Pancreas (tissue), 10 donors: ENCODE results near the gene EHD3. TPM values are rescaled to one million over a fixed set of nuclear protein-coding genes. Genes with fewer than 3 reads are reported as not detected.
A peak's percentile ranks its signal among the peaks of the same experiment; 100 is the strongest.

ENCODE experiments used
- ATAC-seq, 4 donors: fragments of 200-7000 bp; cut with Tn5 transposase; one replicate each; pipeline versions ENCODE4 v1.8.0 to v1.9.1; 2020; ENCODE audit warnings: mild to moderate bottlenecking in 4 of 4, moderate library complexity in 4 of 4
- DNase-seq, 6 donors: peaks; one replicate each; pipeline ENCODE4 v3.0.0-alpha.2; 2020
- FAIRE-seq: peaks from 2 replicates; lab custom pipeline; 2012; peaks lifted over from hg19 to GRCh38; lab: Jason Lieb, UNC
- H3K27ac ChIP-seq, 4 donors: fragments of 200-600 bp; sonication (generic); 1 replicate in 3 of 4; 2 replicates in 1 of 4; pipeline versions ENCODE4 v1.5.0 to v1.8.0; 2020
- H3K27me3 ChIP-seq, 4 donors: fragments of 200-600 bp; one replicate each; pipeline ENCODE4 v1.8.0; 2021
- H3K36me3 ChIP-seq, 3 donors: fragments of 200-600 bp; sonication (generic) in 1 of 3; one replicate each; pipeline versions ENCODE4 v1.5.0 to v1.8.0; 2020 to 2021
- H3K4me1 ChIP-seq, 3 donors: fragments of 200-600 bp; one replicate each; pipeline ENCODE4 v1.8.0; 2021
- H3K4me3 ChIP-seq, 4 donors: fragments of 200-600 bp; sonication (generic) in 2 of 4; one replicate each; pipeline versions ENCODE4 v1.5.0 to v1.8.0; 2020 to 2021
- H3K9me3 ChIP-seq, 4 donors: fragments of 200-600 bp; one replicate each; pipeline ENCODE4 v1.8.0; 2021
- WGBS, 2 donors: extraction: QIAGEN DNeasy Blood & Tissue Kit; methylation state at CpG; one replicate each; pipeline ENCODE4 v1.1.7; 2013; 5-methylcytosine and 5-hydroxymethylcytosine counted together
- intact Hi-C, 3 donors: fragments of 100-400 bp; cut with DNase I; formaldehyde crosslinking; loops; one replicate each; pipeline versions ENCODE4 v1.11.1 to v1.14.2; 2022
- polyA plus RNA-seq, 2 donors: library from polyadenylated mRNA; stranded (reverse); fragments of 200-250 nt; gene quantifications; one replicate each; pipeline ENCODE4 v1.2.3, GENCODE V29; 2013
- total RNA-seq, 6 donors: library from RNA; stranded (reverse); fragmentation: NEBNext Ultra II Directional in 4 of 6; extraction: Animal tissue kit (Norgen Biotek cat#: 25700) in 4 of 6; gene quantifications; one replicate each; pipeline versions ENCODE4 v1.2.1 to v1.2.4, GENCODE V29; 2021 to 2023
- TF ChIP-seq, protein P1 (sequence below), 4 donors: fragments of 200-600 bp; sonication (generic) in 3 of 4; IDR thresholded peaks; one replicate each; pipeline versions ENCODE4 v1.5.0 to v1.8.0; 2021; ENCODE audit warnings: antibody characterized with exemption in 4 of 4
- donor health status: healthy with polysubstance abuse.
- donor health status: DM: no; HTN: no; CAD: no; lungs with moderate emphysema.
- donor health status: DM: no; HTN: no; CAD: no.
- donor health status: control.
- donor health status: control.
- donor health status: Bipolar disorder and iron deficiency.
- donor health status: DM: yes; HTN: yes; CAD: no.
- donor health status: DM: no; HTN: no; CAD: no.
- donor health status: DM: no; HTN: no; CAD: no.
- donor health status: DM: yes; HTN: yes; CAD: no.

EHD3 gene
- total and polyA plus RNA-seq, 8 donors: 0.46 to 3.5 (median 0.81) TPM

DNA sequence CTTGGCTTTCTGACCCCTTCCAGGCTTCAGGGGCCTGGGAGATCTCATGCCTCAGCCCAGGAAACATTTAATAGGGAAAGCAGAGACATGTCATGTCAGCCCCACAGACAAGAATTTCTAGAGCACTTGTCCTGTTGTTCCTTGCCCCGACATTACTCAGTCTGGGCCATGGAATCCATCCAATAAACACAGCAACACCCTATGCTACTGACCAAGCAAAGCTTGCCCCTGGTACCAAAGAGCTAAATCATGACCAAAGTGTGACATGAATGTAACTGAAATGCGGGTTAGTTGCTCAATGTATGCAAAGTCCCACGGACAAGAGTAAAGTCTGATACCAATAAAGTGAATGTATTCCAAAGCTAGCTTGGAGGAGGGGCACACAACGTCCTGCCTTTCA is 35.1 kb downstream of the EHD3 start:
- Histone ChIP-seq H3K36me3 (no peaks in the 10 kb centered on the region), H3K9me3 (no peaks in the 10 kb centered on the region), H3K4me1 (no peaks in the 10 kb centered on the region), H3K27me3 (no peaks in the 10 kb centered on the region), H3K4me3 (no peak overlapping the region), H3K27ac (no peak overlapping the region)
- FAIRE-seq: no peak
- intact Hi-C loops: no loop called here
- TF ChIP-seq, protein P1, sequence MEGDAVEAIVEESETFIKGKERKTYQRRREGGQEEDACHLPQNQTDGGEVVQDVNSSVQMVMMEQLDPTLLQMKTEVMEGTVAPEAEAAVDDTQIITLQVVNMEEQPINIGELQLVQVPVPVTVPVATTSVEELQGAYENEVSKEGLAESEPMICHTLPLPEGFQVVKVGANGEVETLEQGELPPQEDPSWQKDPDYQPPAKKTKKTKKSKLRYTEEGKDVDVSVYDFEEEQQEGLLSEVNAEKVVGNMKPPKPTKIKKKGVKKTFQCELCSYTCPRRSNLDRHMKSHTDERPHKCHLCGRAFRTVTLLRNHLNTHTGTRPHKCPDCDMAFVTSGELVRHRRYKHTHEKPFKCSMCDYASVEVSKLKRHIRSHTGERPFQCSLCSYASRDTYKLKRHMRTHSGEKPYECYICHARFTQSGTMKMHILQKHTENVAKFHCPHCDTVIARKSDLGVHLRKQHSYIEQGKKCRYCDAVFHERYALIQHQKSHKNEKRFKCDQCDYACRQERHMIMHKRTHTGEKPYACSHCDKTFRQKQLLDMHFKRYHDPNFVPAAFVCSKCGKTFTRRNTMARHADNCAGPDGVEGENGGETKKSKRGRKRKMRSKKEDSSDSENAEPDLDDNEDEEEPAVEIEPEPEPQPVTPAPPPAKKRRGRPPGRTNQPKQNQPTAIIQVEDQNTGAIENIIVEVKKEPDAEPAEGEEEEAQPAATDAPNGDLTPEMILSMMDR (IDR thresholded peaks at IDR 0.05): no peak
- no peak for DNase-seq
- no peak for ATAC-seq
- 61 to 78% methylated on average over 4 of the region's 4 CpGs for WGBS, 2 donors

DNA sequence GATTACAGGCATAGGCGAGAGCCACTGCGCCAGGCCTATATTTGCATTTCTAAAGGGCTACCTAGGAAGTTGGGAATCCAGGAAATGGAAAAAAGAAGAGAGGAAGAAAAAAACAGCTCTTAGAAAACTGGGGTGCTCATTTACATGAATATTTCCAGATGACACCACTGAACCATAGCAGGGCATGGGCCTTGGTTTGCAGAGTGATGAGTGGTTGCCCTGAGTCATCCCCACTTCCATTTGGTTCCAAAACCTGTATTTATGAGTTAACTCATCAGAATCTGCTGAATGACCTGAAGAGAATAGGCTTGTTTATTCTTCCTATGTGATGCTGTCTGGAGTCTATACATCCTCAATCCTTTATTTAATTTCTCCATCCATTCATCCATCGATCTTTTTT is 36.2 kb downstream of the EHD3 start:
- no peak overlapping the region for H3K4me3 ChIP-seq
- DNase-seq (no peak), FAIRE-seq (no peak), ATAC-seq (no peak)
- no peaks in the 10 kb centered on the region for H3K27me3 ChIP-seq
- intact Hi-C loops: no loop called here
- H3K9me3 ChIP-seq: no peaks in the 10 kb centered on the region
- H3K27ac ChIP-seq: no peak overlapping the region
- TF ChIP-seq, protein P1 (IDR thresholded peaks at IDR 0.05): no peak
- 87 to 90% methylated on average over 3 of the region's 3 CpGs for WGBS, 2 donors
- no peaks in the 10 kb centered on the region for H3K4me1 ChIP-seq
- no peaks in the 10 kb centered on the region for H3K36me3 ChIP-seq

DNA sequence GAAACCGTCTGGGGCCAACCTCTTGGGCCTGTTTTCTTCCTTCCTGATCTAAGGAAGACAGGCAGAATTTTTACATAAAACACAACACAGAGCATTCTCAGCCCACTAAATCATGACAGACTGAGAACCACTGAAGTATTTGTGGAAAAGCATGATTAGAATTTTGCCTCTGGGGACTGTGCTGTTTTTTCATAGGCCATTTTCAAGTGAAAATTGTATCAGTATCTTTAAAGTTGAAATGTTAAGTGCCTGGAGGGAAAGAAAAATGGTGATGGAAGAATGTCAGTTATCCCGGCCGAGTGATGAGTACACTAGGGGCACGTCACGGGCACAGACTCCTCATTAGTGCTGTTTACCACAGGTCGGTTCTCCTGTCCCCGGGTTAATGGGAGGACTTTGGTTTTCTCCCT is 36.9 kb downstream of the EHD3 start:
- H3K27me3 ChIP-seq: no peaks in the 10 kb centered on the region
- H3K4me3 ChIP-seq: no peak overlapping the region
- no peaks in the 10 kb centered on the region for H3K36me3 ChIP-seq
- WGBS, 2 donors: 67 to 68% methylated on average over 7 of the region's 7 CpGs
- H3K4me1 ChIP-seq: no peaks in the 10 kb centered on the region
- no peaks in the 10 kb centered on the region for H3K9me3 ChIP-seq
- FAIRE-seq (no peak), DNase-seq (no peak), ATAC-seq (no peak)
- intact Hi-C loops: no loop called here
- TF ChIP-seq, protein P1 (IDR thresholded peaks at IDR 0.05): no peak
- no peak overlapping the region for H3K27ac ChIP-seq

DNA sequence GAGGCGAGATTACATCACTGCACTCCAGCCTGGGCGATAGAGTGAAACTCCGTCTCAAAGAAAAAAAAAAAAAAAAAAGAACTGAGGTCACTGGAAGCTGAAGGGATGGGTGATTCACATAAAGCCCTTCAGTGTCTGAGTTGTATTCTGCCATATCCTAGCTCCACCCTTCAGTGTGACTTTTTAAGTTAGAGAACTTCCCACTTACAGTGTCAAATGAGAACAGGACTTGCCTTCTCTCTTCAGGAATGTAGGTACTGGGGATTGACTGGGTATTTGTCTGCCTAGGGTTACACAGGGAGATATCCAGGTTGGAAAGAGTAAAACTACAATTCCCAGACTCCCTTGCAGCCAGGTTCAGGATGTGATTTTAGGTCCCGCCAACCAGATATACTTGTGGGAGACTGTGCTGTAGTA is 37.9 kb downstream of the EHD3 start:
- ATAC-seq (no peak), DNase-seq (no peak), FAIRE-seq (no peak)
- no peaks in the 10 kb centered on the region for H3K9me3 ChIP-seq
- 71 to 79% methylated on average over 4 of the region's 4 CpGs for WGBS, 2 donors
- intact Hi-C loops: no loop called here
- no peaks in the 10 kb centered on the region for H3K36me3 ChIP-seq
- H3K27ac ChIP-seq: no peak overlapping the region
- TF ChIP-seq, protein P1 (IDR thresholded peaks at IDR 0.05): no peak
- H3K4me3 ChIP-seq: no peak overlapping the region
- no peaks in the 10 kb centered on the region for H3K4me1 ChIP-seq
- H3K27me3 ChIP-seq: no peaks in the 10 kb centered on the region

DNA sequence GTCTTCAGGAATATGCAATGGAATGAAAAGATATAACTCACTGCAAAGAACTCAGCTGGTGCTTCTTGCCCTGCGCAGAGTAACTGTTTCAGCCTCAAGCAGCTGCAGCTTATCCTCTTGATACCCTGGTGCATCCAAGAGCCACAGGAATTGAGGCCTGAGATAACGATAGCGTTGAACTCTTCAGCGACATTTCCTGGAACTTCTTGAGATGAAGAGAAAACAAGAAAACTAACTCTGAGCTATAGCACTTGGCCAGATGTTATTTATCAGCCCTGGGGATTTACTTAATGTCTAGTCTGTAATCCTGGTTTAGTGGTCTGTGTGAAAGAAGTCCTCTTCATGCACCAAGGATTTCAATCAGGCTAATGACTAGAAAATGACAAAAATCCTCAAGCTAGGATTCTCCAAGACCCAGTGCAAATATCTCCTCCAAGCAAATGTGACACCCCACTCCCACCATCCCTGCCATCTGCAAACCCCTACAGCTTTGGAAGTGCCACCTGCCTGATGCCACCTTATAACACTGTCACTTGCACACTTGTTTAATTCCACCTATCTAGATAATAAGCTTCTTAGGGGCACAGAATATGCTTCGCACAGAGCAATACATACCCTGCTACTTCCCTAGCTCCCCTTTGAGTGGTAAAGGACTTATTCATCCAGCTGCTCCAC is 40.6 kb downstream of the EHD3 start:
- no peaks in the 10 kb centered on the region for H3K36me3 ChIP-seq
- FAIRE-seq: no peak

More for the DNA sequence above, 40.6 kb downstream of the EHD3 start:
- ATAC-seq (peak in 1 of 4 donors; percentile 48), DNase-seq (no peak)
- intact Hi-C loops: no loop called here
- Histone ChIP-seq H3K27ac (no peak overlapping the region), H3K27me3 (no peaks in the 10 kb centered on the region), H3K4me3 (no peak overlapping the region), H3K4me1 (no peaks in the 10 kb centered on the region), H3K9me3 (no peaks in the 10 kb centered on the region)
- TF ChIP-seq, protein P1 (IDR thresholded peaks at IDR 0.05): no peak
- WGBS, 2 donors: 77 to 85% methylated on average over 5 of the region's 5 CpGs
